Suppressor macrophage treated with lipopolysaccharide for 1 hour (primary cell): Measurements from ENCODE around the gene FNDC3B.
A peak's percentile ranks its signal among the peaks of the same experiment; 100 is the strongest.

Source experiments
- DNase-seq, 3 donors: peaks; one replicate each; pipeline ENCODE4 v3.0.0-alpha.2; 2020 to 2022

Gene FNDC3B

DNA sequence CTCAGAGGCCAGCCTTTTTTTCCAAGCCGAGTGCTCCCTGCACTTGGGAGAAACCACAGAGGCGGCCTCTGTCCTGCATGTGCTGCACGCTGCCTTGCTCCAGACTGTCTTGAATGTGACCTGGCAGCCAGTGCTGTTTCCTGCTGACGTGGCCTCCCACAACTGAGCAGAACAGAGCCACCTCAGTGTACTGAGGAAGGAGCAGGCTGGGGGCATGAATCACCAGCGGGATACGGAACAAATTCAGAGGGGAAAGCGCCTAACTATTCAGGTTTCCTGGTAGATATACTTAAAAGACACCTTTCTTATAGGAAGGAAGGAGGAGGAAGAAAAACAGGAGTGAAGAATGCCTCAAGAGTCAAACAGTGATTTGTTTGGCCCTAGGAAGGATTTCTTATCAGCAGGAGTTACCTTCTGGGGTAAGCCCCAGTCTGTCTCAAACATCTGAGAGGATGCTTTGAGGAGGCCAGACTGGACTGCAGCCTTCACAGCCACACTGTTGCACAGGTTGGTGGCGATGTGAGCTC lies 114.0 kb downstream of the FNDC3B start:
- DNase-seq: peak; percentile 88 to 92 (median 90)

DNA sequence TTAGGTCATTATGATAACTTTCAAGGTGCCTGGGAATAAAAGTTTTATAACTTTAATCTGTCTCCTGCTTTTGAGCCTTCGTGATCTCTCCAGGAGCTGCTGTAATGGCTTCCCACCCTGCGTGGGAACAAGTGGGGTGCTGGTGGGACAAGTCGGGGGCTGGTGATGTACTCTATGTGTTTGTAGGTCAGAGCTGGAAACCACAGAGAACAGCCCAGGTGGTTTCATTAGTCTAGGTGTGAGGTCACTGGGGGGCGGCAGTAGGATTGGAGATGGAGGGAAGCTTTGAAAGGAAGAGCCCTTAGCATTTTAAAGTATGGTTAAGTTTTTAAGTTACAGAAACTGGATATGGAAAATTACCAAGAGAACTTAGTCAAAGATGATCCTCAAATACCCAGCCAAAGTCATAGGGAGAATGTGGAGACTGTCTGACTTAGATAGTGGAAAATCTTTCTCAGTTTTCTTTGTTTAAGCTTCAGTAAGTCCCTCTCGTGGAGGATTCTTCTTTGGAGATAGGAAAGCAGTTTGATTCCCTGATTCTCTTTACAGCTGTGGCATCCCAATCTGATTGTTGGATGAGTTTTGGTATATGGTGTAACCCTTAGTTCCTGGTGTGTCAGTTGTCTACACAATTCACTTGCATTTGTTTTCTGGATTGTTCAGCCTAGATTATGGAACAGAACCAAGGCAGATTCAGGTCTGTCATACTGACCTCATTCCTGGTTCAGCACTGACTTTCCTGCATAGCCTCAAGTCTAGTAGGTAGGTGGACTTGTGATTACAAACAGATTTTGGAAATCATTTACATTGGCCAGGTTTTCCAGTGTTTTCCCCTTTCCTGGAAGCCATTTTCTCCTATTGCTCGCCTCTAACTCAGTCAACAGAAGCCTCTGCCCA lies 115.6 kb downstream of the FNDC3B start:
- no peak for DNase-seq

GRCh38 chr3:172155897-172156585 lies 116.7 kb downstream of the FNDC3B start:
- DNase-seq: no peak

DNA sequence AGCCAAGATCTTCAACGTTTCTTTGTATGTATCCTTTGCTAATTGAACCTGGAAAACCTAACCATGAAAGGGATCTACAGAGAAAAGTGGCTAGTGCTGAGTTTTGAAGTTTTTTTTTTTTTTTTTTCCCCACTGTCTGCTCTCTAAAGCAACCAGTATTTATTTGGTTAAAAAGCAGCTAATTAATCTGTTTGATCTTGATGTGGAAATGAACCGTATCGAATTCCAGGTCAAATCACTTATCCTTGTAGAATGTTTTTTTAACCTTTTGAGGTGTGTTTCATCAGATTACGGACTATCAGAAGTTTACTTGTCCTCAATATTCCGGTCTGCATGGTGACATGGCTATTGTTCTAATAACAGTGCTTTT lies 117.2 kb downstream of the FNDC3B start:
- no peak for DNase-seq

DNA sequence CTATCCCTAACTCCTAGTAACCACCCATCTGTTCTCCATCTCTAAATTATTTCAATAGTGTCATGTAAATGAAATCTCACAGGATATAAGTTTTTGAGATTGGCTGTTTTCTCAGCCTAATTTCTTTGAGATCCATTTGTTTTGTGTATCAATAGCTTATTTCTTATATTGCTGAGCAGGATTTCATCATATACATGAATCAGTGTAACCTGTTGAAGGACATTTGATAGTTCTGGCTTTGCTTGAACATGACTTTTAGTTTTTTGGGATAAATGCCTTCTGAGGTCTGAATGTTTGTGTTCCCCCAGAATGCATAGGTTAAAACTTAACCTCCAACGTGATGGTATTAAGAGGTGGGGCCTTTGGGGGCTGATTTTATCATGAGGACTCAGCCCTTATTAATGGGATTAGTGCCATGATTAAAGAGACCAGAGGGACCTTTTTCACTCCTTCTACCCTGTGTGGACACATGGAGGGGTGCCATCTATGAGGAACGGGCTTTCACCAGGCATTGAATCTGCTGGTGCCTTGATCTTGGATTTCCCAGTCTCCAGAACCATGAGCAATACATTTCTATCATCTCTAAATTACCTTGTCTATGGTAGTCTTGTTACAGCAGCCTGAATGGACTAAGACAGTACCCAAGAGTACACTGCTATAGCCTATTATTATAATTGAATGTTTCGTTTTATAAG lies 118.3 kb downstream of the FNDC3B start:
- no peak for DNase-seq

GRCh38 chr3:172158741-172159140 lies 119.4 kb downstream of the FNDC3B start:
- no peak for DNase-seq

DNA sequence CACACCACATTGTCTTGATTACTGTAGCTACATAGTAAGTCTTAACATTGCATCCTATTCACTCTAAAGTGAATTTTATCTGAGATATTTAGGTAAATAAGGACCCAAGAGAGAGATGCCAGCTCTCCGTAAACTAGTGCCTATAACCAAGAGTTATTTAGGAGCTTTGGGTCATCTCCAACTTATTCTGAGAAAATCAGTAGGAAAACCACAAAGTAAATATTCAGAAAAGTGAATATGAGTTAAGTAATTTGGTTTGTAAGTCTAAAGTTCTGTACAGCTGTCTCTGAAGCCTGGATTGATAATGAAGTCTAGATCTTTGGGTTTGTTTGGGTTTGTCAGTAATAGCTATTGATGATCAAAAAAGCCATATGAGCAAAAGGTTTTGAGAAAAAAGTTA lies 120.0 kb downstream of the FNDC3B start:
- DNase-seq: no peak

- DNase-seq: peak; percentile 78 to 80 (median 78)
These were observed 120.7 kb downstream of the FNDC3B start for GRCh38 chr3:172159962-172160538.

DNA sequence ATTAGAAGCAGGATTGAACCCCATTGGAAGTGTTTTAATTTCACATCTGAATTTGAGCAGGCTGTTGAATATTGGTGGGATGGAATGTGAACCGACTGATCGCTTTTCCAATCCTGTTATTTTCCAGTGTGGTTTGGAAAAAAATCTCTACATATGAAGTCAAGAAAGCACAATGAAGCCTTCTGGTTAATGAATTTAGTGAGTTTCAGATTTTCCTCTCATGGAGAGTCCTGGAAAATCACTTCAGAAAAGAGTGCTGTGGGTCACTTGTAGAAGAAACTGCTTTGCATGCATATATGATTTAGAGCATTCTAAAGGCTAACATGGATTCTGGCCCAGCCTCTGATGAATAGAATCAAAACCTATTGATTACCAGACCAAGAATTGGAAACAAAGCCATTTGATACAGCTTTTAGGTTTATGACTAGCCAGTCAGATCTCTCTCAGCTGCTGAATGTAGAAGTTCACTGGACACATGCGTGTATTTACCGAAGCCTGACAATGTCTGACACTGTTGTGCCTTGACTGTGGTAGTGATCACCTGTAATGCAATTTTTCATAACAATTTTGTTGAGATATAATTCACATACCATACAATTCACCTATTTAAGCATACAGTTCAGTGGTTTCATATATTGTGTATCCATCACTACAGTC lies 121.9 kb downstream of the FNDC3B start:
- DNase-seq: no peak

DNA sequence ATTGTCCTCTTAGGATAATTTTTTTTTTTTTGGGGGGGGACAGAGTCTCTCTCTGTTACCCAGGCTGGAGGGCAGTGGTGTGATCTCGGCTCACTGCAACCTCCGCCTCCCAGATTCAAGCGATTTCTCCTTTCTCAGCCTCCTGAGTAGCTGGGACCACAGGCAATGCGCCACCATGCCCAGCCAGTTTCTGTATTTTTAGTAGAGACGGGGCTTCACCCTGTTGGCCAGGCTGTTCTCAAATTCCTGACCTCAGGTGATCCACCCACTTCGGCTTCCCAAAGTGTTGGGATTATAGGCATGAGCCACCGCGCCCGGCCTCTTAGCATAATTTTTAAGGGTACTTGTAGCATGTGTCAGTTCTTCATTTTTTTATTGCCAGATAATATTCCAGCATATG lies 122.6 kb downstream of the FNDC3B start:
- DNase-seq: no peak

- no peak for DNase-seq
These were observed 123.9 kb downstream of the FNDC3B start for GRCh38 chr3:172163320-172163719.

DNA sequence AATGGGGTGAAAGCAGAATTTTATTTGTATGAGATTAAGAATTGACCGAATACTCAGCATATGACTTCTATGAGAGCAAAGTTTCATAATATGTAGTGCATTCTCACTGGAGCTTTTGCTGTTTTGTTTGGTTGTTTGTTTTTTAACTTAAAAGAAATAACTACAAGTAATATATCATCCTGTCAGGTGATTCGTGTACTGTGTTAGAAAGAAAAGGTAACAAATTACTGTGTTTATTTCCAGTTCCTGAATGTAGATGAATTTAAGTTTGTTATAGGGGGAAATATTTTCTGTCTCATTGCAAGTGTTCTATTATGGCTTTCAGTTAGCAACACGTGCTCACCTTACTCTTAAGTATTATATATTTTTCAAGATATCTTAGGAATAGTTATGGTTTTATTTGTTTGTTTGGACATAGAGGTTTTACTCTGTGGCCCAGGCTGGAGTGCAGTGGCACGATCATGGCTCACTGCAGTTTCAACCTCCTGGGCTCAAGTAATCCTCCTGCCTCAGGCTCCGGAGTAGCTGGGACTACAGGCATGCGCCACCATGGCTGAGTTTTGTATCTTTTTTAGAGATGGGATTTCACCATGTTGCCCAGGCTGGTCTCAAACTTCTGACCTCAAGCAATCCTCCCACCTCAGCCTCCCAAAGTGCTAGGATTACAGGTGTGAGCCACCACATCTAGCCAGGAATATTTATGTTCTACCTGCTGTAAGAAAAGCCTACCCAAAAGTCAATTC lies 125.4 kb downstream of the FNDC3B start:
- DNase-seq: no peak

- DNase-seq: no peak
These were observed 126.9 kb downstream of the FNDC3B start for GRCh38 chr3:172166261-172166660.

- no peak for DNase-seq
These were observed 127.5 kb downstream of the FNDC3B start for GRCh38 chr3:172166890-172167289.

DNA sequence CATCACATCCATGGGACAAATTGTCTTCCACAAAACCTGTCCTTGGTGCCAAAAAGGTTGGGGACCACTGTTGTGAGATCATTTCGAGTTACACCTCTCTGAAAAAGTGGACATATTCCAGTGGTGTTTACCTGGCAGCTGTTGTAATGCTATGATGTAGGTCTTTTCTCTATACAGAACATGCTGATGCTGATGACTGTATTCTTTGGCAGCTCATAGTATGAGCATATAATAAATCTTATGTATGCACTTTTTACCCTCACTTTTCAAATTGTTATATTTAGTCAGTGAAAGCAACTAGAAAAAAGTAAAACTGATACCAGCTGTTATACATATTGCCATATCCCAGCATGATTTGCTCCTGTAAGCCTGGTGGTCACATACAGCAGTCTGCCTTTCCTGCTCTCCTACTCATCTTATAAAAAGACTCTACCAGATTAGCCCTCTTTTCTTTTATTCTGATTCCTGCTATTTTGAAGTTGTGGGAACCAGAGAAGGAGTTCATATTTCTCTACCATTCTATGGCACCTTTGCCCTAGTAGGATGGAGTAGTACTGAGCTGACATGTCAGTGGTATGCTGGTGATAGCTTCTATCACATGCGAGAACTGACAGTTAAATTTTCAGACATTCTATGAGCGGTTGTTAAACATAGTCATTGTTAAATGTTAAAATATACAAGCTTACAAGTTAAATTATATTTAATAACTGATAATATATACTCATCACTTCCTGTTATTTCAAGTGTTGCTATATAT lies 128.7 kb downstream of the FNDC3B start:
- DNase-seq: no peak

GRCh38 chr3:172170073-172170709 lies 130.8 kb downstream of the FNDC3B start:
- no peak for DNase-seq

DNA sequence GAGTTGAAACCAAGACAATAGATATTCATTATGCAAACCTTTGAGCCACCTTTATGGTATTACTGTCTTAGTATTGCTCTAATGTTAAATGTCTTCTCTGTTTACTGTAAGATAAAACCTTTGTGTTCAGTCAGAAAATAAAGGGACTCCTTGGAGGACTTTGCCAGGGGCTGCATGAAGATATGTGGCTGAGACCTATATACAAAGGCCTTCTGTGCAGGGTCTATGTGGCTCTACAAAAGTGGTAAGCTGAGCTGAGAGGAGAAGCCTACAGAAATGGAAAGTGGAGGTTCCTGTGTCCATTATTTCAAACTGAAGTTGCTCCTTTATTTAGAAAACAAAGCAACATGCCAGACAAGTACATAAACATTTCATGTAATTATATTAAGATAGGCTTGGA lies 131.5 kb downstream of the FNDC3B start:
- no peak for DNase-seq

DNA sequence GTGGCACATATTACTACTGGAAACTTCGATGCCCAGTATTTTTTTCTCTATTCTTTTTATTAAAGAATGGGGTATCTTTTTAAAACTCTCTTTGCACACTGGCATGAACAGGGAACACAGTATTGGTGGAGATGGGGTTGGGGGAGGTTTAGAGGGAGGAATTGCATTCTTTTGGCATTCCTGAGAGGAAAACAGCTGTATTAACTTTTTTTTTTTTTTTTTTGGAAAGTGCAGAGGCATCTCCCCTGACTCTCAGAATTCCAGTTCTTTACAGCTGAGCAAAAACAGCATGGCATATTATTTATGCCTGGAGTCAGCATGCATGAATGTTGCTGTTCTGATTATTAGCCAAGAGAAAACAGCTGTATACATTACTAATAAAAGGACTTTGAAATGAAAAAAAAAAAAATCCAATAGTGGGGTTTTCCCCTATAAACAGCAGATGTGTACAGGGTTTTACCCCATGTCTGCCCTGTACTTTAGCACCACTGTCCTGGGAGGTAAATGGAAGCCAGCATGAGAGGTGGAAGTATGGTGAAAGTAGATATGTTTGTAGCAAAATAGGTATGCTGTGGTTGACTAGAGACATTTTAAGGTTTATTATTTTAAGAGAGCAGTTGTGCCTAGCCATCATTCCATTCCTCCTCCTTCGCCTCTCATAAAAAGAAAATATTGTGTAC lies 132.2 kb downstream of the FNDC3B start:
- DNase-seq: no peak

- no peak for DNase-seq
These were observed 134.2 kb downstream of the FNDC3B start for GRCh38 chr3:172173316-172174254.
